GM23248 (cell line): ENCODE results near the gene PRIM1.

ENCODE experiments used
- EZH2 ChIP-seq: fragments of 200-600 bp; sonication (generic); IDR thresholded peaks from 2 replicates; pipeline ENCODE4 v1.6.1; 2018; ENCODE audit warnings: antibody characterized with exemption, mild to moderate bottlenecking; ENCODE audit not compliant: insufficient read depth, poor library complexity, severe bottlenecking
- EZH2phosphoT487 ChIP-seq: fragments of 200-600 bp; sonication (generic); IDR thresholded peaks from 2 replicates; pipeline ENCODE4 v1.6.1; 2018; ENCODE audit warnings: antibody characterized with exemption, moderate library complexity, mild to moderate bottlenecking, low read depth; ENCODE audit not compliant: insufficient read depth

GRCh38 chr12:56688129-56688845, 63.8 kb downstream of the PRIM1 start, which contains the start of gene PTGES3:
- no peak for TF ChIP-seq EZH2
- TF ChIP-seq EZH2phosphoT487 = no peak
